Liver (tissue), 9 donors: ENCODE measurements around the gene MECP2. TPM values are rescaled to one million over a fixed set of nuclear protein-coding genes. Genes with fewer than 3 reads are reported as not detected.

Experiments
- DNase-seq: peaks from one replicate; pipeline ENCODE4 v3.0.0-alpha.2; 2017; ENCODE audit warnings: low spot score
- H3K27ac ChIP-seq, 2 donors: one replicate each; pipeline ENCODE4 v1.7.0; 2013; ENCODE audit warnings: inconsistent platforms in 2 of 2, low read length in 2 of 2, control low read depth in 1 of 2, low read depth in 1 of 2, mild to moderate bottlenecking in 1 of 2
- H3K27me3 ChIP-seq, 4 donors: one replicate each; pipeline versions ENCODE4 v1.6.1 to v1.7.0; 2013; ENCODE audit warnings: low read length in 3 of 4, inconsistent platforms in 1 of 4, mild to moderate bottlenecking in 1 of 4, moderate library complexity in 1 of 4; ENCODE audit not compliant: control insufficient read depth in 4 of 4, insufficient read depth in 4 of 4
- H3K36me3 ChIP-seq, 4 donors: one replicate each; pipeline versions ENCODE4 v1.6.1 to v1.7.0; 2013; ENCODE audit warnings: low read length in 3 of 4, mild to moderate bottlenecking in 3 of 4, low read depth in 1 of 4, moderate library complexity in 1 of 4; ENCODE audit not compliant: control insufficient read depth in 4 of 4, insufficient read depth in 3 of 4
- H3K4me1 ChIP-seq, 4 donors: one replicate each; pipeline versions ENCODE4 v1.6.1 to v1.7.0; 2013; ENCODE audit warnings: low read length in 3 of 4, mild to moderate bottlenecking in 3 of 4, moderate library complexity in 1 of 4; ENCODE audit not compliant: control insufficient read depth in 4 of 4, insufficient read depth in 4 of 4
- H3K4me3 ChIP-seq, 3 donors: one replicate each; pipeline versions ENCODE4 v1.6.1 to v1.7.0; 2013; ENCODE audit warnings: low read length in 3 of 3, control low read depth in 1 of 3, low read depth in 1 of 3, mild to moderate bottlenecking in 1 of 3
- H3K9ac ChIP-seq, 2 donors: one replicate each; pipeline ENCODE4 v1.7.0; 2013; ENCODE audit warnings: low read length in 2 of 2, mild to moderate bottlenecking in 2 of 2, moderate library complexity in 2 of 2, control low read depth in 1 of 2, low read depth in 1 of 2
- H3K9me3 ChIP-seq, 4 donors: one replicate each; pipeline versions ENCODE4 v1.6.1 to v1.7.0; 2013; ENCODE audit warnings: low read length in 3 of 4; ENCODE audit not compliant: control insufficient read depth in 4 of 4
- EGR1 ChIP-seq, 2 donors: IDR thresholded peaks; 2 replicates each; pipeline ENCODE4 v1.6.1; 2016 to 2018; ENCODE audit warnings: antibody characterized with exemption in 2 of 2, low read depth in 2 of 2
- FOXA1 ChIP-seq: IDR thresholded peaks from 2 replicates; pipeline ENCODE4 v1.6.1; 2016; ENCODE audit warnings: antibody characterized with exemption
- FOXA2 ChIP-seq: IDR thresholded peaks from 2 replicates; pipeline ENCODE4 v1.6.1; 2016; ENCODE audit warnings: antibody characterized with exemption
- GABPA ChIP-seq, 2 donors: IDR thresholded peaks in 1 of 2; conservative IDR thresholded peaks in 1 of 2; 2 replicates each; pipeline ENCODE4 v1.6.1; 2016; ENCODE audit warnings: antibody characterized with exemption in 2 of 2, mild to moderate bottlenecking in 1 of 2, moderate library complexity in 1 of 2
- HNF4A ChIP-seq, 2 donors: conservative IDR thresholded peaks; 2 replicates each; pipeline ENCODE4 v1.6.1; 2016; ENCODE audit warnings: antibody characterized with exemption in 2 of 2, mild to moderate bottlenecking in 2 of 2
- HNF4G ChIP-seq: IDR thresholded peaks from 2 replicates; pipeline ENCODE4 v1.6.1; 2016; ENCODE audit warnings: antibody characterized with exemption
- JUND ChIP-seq, 2 donors: IDR thresholded peaks; 2 replicates each; pipeline ENCODE4 v1.6.1; 2016; ENCODE audit warnings: antibody characterized with exemption in 2 of 2
- NR2F2 ChIP-seq: IDR thresholded peaks from 2 replicates; pipeline ENCODE4 v1.6.1; 2016; ENCODE audit warnings: antibody characterized with exemption
- RAD21 ChIP-seq, 2 donors: IDR thresholded peaks; 2 replicates each; pipeline ENCODE4 v1.6.1; 2016; ENCODE audit warnings: antibody characterized with exemption in 2 of 2, mild to moderate bottlenecking in 2 of 2
- RXRA ChIP-seq, 2 donors: IDR thresholded peaks; 2 replicates each; pipeline ENCODE4 v1.6.1; 2017 to 2018; ENCODE audit warnings: antibody characterized with exemption in 2 of 2, mild to moderate bottlenecking in 1 of 2
- SP1 ChIP-seq: IDR thresholded peaks from 2 replicates; pipeline ENCODE4 v1.6.1; 2018; ENCODE audit warnings: antibody characterized with exemption, mild to moderate bottlenecking
- TAF1 ChIP-seq: conservative IDR thresholded peaks from 2 replicates; pipeline ENCODE4 v1.6.1; 2016; ENCODE audit warnings: antibody characterized with exemption, mild to moderate bottlenecking
- YY1 ChIP-seq: IDR thresholded peaks from 2 replicates; pipeline ENCODE4 v1.6.1; 2016; ENCODE audit warnings: antibody characterized with exemption, mild to moderate bottlenecking
- WGBS: extraction: QIAGEN DNeasy Blood & Tissue Kit; methylation state at CpG from one replicate; pipeline ENCODE4 v1.1.7; 2013; 5-methylcytosine and 5-hydroxymethylcytosine counted together
- polyA plus RNA-seq, 2 donors: library from polyadenylated mRNA; stranded (reverse) in 1 of 2; unstranded in 1 of 2; fragments of 200-250 nt in 1 of 2; fragments of >200 nt in 1 of 2; fragmentation: Nextera tagmentation in 1 of 2; extraction: Ambion mirVana in 1 of 2; gene quantifications; one replicate each; pipeline versions ENCODE4 v1.2.1 to v1.2.3, GENCODE V29; 2013 to 2015
- total RNA-seq, 2 donors: library from RNA; depleted of rRNA; stranded (reverse); fragments of >200 nt; gene quantifications; one replicate each; pipeline ENCODE4 v1.2.3, GENCODE V29; 2014
- TF ChIP-seq, protein P1 (sequence below): IDR thresholded peaks from 2 replicates; pipeline ENCODE4 v1.6.1; 2016; ENCODE audit warnings: antibody characterized with exemption
- TF ChIP-seq, protein P2 (sequence below): IDR thresholded peaks from 2 replicates; pipeline ENCODE4 v1.6.1; 2016; ENCODE audit warnings: antibody characterized with exemption
- TF ChIP-seq, protein P3 (sequence below): IDR thresholded peaks from 2 replicates; pipeline ENCODE4 v1.6.1; 2016; ENCODE audit warnings: antibody characterized with exemption, mild to moderate bottlenecking
- TF ChIP-seq, protein P4 (sequence below): IDR thresholded peaks from 2 replicates; pipeline ENCODE4 v1.6.1; 2016; ENCODE audit warnings: antibody characterized with exemption
- TF ChIP-seq, protein P5 (sequence below): fragments of 150-350 bp; IDR thresholded peaks from 2 replicates; pipeline ENCODE4 v1.5.1; 2017; ENCODE audit warnings: improper control_type of control experiment, low read depth, low read length; ENCODE audit not compliant: missing input control
- donor health status: healthy.
- donor health status: healthy.
- donor health status: healthy.
- donor health status: healthy.
- donor health status: healthy.

Gene MECP2
- total and polyA plus RNA-seq, 4 donors, result 6.9 to 22.0 (median 10.0) TPM

DNA sequence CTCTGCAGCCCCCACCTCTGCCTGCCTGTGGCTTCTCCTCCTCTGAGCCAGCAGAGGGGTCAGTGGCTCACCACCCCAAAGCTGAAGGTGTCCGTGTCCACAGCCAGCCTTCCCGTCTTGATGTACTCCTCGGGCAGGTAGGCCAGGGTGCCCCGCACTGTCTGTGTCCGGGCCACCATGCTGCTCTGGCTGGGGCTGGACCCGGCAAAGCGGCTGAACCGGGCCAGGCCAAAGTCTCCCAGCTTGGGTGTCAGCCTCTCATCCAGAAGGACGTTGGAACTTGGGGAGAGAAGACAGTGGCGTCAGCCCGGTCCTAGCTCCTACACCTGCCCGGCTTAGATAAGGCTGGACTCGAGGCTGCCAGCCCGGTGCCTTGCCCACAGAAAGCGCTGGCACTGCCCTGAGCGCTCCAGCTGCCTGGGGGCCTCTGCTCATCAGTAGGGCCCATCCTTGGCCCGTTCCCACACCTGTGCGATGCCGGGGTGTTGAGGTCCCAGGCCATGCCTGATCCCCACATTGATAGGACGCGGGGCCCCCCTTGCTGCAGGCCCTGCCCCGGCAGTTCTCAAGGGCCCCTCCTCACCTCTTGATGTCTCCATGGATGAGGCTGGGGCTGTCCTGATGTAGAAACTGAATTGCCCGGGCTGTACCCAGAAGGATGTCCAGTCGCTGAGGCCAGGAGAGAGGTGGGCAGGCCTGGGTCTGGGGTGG, 81.0 kb downstream of the MECP2 start:
- Histone ChIP-seq H3K27me3 (no peaks in the 10 kb centered on the region), H3K9ac (no peak overlapping the region), H3K9me3 (no peaks in the 10 kb centered on the region), H3K4me3 (no peak overlapping the region), H3K4me1 (peaks cover 0 to 15% (median 5%) of the 10 kb centered on the region in 4 donors), H3K27ac (no peak overlapping the region), H3K36me3 (peaks cover 0 to 11% (median 4%) of the 10 kb centered on the region in 4 donors)
- WGBS, result 92% methylated on average over 24 of the region's 24 CpGs
- TF ChIP-seq RXRA (IDR thresholded peaks at IDR 0.05), result no peak
- TF ChIP-seq JUND (IDR thresholded peaks at IDR 0.05), result no peak
- TF ChIP-seq, protein P1, sequence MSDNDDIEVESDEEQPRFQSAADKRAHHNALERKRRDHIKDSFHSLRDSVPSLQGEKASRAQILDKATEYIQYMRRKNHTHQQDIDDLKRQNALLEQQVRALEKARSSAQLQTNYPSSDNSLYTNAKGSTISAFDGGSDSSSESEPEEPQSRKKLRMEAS, result no peak
- no peak for TF ChIP-seq TAF1
- no peak for TF ChIP-seq EGR1 (IDR thresholded peaks at IDR 0.05; ENCODE audit: low read depth in 2 of 2)
- TF ChIP-seq YY1, result no peak
- DNase-seq, result no peak

DNA sequence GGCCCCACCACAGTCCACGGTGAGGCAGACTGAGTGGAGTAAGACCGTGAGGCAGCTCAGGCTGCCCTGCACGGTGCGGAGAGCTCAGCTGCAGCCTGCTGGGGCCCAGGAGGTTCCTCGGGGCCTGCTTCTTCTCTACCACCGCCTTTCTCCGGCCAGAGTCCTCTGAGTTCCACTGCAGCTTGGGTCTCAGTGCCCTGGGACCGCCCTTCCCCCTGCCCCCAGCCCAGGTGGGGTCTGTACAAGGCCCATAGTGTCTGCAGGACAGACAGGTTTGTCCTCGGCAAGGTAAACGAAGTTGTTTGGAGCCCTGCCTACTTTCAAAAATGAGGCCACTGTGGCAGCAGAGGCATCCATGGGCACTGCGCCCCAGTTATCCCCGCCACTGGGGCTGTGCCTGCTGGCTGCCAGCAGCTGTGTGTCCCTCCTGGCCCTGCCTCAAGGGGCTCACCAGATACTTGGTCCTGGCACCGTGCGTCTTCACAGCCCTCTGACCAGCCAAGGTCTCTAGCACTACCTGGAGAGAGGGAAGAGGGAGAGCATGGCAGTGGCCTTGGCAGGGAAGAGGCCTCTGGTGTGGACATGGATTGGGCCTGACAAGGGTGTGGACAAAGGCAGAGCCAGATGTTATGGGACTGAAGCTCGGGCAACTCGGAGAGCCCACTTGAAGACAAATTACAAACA, 81.8 kb downstream of the MECP2 start:
- H3K27ac ChIP-seq, result no peak overlapping the region
- WGBS, result 94% methylated on average over 16 of the region's 16 CpGs

More for the DNA sequence above, 81.8 kb downstream of the MECP2 start:
- no peak for DNase-seq
- Histone ChIP-seq H3K4me1 (peaks cover 0 to 12% (median 5%) of the 10 kb centered on the region in 4 donors), H3K36me3 (peaks cover 0 to 11% (median 4%) of the 10 kb centered on the region in 4 donors), H3K4me3 (no peak overlapping the region), H3K9ac (no peak overlapping the region), H3K9me3 (no peaks in the 10 kb centered on the region), H3K27me3 (no peaks in the 10 kb centered on the region)
- TF ChIP-seq, protein P2, sequence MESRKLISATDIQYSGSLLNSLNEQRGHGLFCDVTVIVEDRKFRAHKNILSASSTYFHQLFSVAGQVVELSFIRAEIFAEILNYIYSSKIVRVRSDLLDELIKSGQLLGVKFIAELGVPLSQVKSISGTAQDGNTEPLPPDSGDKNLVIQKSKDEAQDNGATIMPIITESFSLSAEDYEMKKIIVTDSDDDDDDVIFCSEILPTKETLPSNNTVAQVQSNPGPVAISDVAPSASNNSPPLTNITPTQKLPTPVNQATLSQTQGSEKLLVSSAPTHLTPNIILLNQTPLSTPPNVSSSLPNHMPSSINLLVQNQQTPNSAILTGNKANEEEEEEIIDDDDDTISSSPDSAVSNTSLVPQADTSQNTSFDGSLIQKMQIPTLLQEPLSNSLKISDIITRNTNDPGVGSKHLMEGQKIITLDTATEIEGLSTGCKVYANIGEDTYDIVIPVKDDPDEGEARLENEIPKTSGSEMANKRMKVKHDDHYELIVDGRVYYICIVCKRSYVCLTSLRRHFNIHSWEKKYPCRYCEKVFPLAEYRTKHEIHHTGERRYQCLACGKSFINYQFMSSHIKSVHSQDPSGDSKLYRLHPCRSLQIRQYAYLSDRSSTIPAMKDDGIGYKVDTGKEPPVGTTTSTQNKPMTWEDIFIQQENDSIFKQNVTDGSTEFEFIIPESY, result no peak
- TF ChIP-seq RXRA (IDR thresholded peaks at IDR 0.05) (no peak), GABPA (IDR thresholded peaks at IDR 0.05 in 1 of 2, conservative IDR thresholded peaks at IDR 0.05 in 1 of 2) (no peak), HNF4A (conservative IDR thresholded peaks at IDR 0.05) (no peak), TAF1 (no peak), EGR1 (IDR thresholded peaks at IDR 0.05; ENCODE audit: low read depth in 2 of 2) (no peak), RAD21 (IDR thresholded peaks at IDR 0.05) (no peak), SP1 (no peak), NR2F2 (no peak), FOXA1 (no peak), YY1 (no peak), HNF4G (no peak), FOXA2 (no peak)
- TF ChIP-seq, protein P3, sequence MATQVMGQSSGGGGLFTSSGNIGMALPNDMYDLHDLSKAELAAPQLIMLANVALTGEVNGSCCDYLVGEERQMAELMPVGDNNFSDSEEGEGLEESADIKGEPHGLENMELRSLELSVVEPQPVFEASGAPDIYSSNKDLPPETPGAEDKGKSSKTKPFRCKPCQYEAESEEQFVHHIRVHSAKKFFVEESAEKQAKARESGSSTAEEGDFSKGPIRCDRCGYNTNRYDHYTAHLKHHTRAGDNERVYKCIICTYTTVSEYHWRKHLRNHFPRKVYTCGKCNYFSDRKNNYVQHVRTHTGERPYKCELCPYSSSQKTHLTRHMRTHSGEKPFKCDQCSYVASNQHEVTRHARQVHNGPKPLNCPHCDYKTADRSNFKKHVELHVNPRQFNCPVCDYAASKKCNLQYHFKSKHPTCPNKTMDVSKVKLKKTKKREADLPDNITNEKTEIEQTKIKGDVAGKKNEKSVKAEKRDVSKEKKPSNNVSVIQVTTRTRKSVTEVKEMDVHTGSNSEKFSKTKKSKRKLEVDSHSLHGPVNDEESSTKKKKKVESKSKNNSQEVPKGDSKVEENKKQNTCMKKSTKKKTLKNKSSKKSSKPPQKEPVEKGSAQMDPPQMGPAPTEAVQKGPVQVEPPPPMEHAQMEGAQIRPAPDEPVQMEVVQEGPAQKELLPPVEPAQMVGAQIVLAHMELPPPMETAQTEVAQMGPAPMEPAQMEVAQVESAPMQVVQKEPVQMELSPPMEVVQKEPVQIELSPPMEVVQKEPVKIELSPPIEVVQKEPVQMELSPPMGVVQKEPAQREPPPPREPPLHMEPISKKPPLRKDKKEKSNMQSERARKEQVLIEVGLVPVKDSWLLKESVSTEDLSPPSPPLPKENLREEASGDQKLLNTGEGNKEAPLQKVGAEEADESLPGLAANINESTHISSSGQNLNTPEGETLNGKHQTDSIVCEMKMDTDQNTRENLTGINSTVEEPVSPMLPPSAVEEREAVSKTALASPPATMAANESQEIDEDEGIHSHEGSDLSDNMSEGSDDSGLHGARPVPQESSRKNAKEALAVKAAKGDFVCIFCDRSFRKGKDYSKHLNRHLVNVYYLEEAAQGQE, result no peak
- TF ChIP-seq, protein P4, sequence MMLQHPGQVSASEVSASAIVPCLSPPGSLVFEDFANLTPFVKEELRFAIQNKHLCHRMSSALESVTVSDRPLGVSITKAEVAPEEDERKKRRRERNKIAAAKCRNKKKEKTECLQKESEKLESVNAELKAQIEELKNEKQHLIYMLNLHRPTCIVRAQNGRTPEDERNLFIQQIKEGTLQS, result no peak
- TF ChIP-seq, protein P1, result no peak
- TF ChIP-seq, protein P5, sequence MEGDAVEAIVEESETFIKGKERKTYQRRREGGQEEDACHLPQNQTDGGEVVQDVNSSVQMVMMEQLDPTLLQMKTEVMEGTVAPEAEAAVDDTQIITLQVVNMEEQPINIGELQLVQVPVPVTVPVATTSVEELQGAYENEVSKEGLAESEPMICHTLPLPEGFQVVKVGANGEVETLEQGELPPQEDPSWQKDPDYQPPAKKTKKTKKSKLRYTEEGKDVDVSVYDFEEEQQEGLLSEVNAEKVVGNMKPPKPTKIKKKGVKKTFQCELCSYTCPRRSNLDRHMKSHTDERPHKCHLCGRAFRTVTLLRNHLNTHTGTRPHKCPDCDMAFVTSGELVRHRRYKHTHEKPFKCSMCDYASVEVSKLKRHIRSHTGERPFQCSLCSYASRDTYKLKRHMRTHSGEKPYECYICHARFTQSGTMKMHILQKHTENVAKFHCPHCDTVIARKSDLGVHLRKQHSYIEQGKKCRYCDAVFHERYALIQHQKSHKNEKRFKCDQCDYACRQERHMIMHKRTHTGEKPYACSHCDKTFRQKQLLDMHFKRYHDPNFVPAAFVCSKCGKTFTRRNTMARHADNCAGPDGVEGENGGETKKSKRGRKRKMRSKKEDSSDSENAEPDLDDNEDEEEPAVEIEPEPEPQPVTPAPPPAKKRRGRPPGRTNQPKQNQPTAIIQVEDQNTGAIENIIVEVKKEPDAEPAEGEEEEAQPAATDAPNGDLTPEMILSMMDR, result no peak
